ENCODE results near the gene RPS6KB2. TPM values are rescaled to one million over a fixed set of nuclear protein-coding genes. Genes with fewer than 3 reads are reported as not detected.

Gene RPS6KB2
- total and polyA plus RNA-seq, 9 of the 15 experiments (the other 6 are each of a cell fraction or from before 2014, with no cell fraction given) = 0.42 to 122 (median 82.6) TPM

DNA sequence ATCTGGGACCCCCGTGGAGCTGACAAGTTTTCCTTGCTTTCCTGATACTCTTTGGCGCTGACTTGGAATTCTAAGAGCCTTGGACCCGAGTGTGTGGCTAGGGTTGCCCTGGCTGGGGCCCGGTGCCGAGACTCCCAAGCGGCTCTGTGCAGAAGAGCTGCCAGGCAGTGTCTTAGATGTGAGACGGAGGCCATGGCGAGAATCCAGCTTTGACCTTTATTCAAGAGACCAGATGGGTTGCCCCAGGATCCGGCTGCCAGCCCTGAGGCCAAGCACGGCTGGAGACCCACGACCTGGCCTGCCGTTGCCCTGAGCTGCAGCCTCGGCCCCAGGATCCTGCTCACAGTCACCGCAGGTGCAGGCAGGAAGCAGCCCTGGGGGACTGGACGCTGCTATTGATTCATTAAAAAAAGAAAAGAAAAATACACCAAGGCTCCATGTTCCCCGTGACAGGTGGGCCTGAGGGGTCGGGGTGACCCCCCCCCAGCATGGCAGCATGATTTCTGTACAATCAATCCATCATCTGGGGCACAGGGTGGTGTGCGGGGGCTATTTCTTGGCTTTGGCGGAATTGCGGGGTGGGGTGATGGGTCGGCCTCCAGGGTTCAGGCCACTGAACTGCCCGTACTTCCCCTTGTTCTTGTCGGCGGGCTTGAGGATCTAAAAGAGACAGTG lies 30.2 kb upstream of the RPS6KB2 start:
- H3K4me2 ChIP-seq (ENCODE audit: insufficient read depth, low read length) = no peak overlapping the region
- intact Hi-C loops (cut with micrococcal nuclease) (no loop called here), in situ Hi-C loops (cut with MboI) (no loop called here)
- WGBS (ENCODE audit: insufficient coverage, low coverage, missing lambda C conversion rate) = 90% methylated on average over 22 of the region's 24 CpGs
- peaks cover 26 to 78% of the 10 kb centered on the region in 2 experiments for H3K4me1 ChIP-seq (replicated peaks in 1 of 2; ENCODE audit: control insufficient read depth in 2 of 2, insufficient read depth in 2 of 2, low read length in 2 of 2)
- ChIA-PET CTCF (ENCODE audit: low intra/inter-chr PET ratio) (interaction anchor here (0.6 kb wide), 1 partner anchor 9 kb away, joined by 3 read pairs; no protein-coding TSS in a partner anchor), POLR2A (interaction anchor here (0.5 to 1.3 kb wide), 7 partner anchors 8 to 1898 kb away, joined by 3 to 5 read pairs (median 3); no protein-coding TSS in a partner anchor)
- FAIRE-seq (no peak), DNase-seq (ENCODE audit: extremely low read depth in 1 of 4, low spot score in 3 of 4) (no peak), ATAC-seq (no peak)
- TSS peak; percentile 52 for BruUV-seq (replicated peaks)
- peak overlapping the region; percentile 43; the same call in 2 of the 3 replicates for H3K27ac ChIP-seq (ENCODE audit: extremely low read depth, low read depth, low read length)
- H4K20me1 ChIP-seq (replicated peaks; ENCODE audit: control insufficient read depth, insufficient read depth, low read length) = 0 out of 2 replicates have a peak, but pooled peaks cover 4% of the 10 kb centered on the region
- H3K4me3 ChIP-seq = no peak overlapping the region
- no peak overlapping the region for H2AFZ ChIP-seq (ENCODE audit: low read depth, low read length)
- H3K9me1 ChIP-seq (ENCODE audit: control insufficient read depth, insufficient read depth, low read length) = no peaks in the 10 kb centered on the region
- H3K79me2 ChIP-seq (ENCODE audit: control insufficient read depth, insufficient read depth, low read length) = peaks cover 23% of the 10 kb centered on the region
- H3K36me3 ChIP-seq (ENCODE audit: control insufficient read depth, insufficient read depth, low read length) = peaks cover 69% of the 10 kb centered on the region
- no peaks in the 10 kb centered on the region for H3K27me3 ChIP-seq (ENCODE audit: control insufficient read depth in 2 of 2, insufficient read depth in 2 of 2, low read length in 2 of 2)
- H3K9me3 ChIP-seq (replicated peaks; ENCODE audit: control insufficient read depth, insufficient read depth, low read depth, low read length) = no peaks in the 10 kb centered on the region
- peak overlapping the region; percentile 12 to 15; a peak in 3 of 4 replicates for H3K9ac ChIP-seq (ENCODE audit: insufficient read depth in 1 of 2, low read depth in 2 of 2, low read length in 2 of 2)
- TF ChIP-seq NCOA6 (IDR thresholded peaks at IDR 0.05) (no peak), MYC (IDR thresholded peaks at IDR 0.05; ENCODE audit: low read depth, low read length) (no peak), MYC (CRISPR knock-in tag; IDR thresholded peaks at IDR 0.05; ENCODE audit: borderline replicate concordance, low read depth) (no peak), ZNF197 (CRISPR knock-in tag; IDR thresholded peaks at IDR 0.05; ENCODE audit: low read depth) (no peak), BCLAF1 (IDR thresholded peaks at IDR 0.05; ENCODE audit: borderline replicate concordance in 1 of 2, control insufficient read depth in 1 of 2, low read depth in 2 of 2, low read length in 1 of 2) (no peak), ZNF282 (CRISPR knock-in tag; IDR thresholded peaks at IDR 0.05) (no peak), POLR2G (IDR thresholded peaks at IDR 0.05; ENCODE audit: low read depth, low read length) (peak; percentile 13), KHSRP (IDR thresholded peaks at IDR 0.05) (no peak), ZBTB1 (CRISPR knock-in tag; IDR thresholded peaks at IDR 0.05; ENCODE audit: borderline replicate concordance, low read depth) (no peak), CLOCK (CRISPR knock-in tag; IDR thresholded peaks at IDR 0.05; ENCODE audit: borderline replicate concordance) (no peak), MCM5 (IDR thresholded peaks at IDR 0.05; ENCODE audit: low read depth) (no peak), BCL6 (CRISPR knock-in tag; IDR thresholded peaks at IDR 0.05) (no peak), POLR2B (IDR thresholded peaks at IDR 0.05; ENCODE audit: low read depth, partially characterized antibody) (no peak), POLR2A (conservative IDR thresholded peaks at IDR 0.05) (peak; percentile 8; the same call in 1 of the 2 replicates), BRD4 (IDR thresholded peaks at IDR 0.05) (no peak)
- TF ChIP-seq, protein P1, sequence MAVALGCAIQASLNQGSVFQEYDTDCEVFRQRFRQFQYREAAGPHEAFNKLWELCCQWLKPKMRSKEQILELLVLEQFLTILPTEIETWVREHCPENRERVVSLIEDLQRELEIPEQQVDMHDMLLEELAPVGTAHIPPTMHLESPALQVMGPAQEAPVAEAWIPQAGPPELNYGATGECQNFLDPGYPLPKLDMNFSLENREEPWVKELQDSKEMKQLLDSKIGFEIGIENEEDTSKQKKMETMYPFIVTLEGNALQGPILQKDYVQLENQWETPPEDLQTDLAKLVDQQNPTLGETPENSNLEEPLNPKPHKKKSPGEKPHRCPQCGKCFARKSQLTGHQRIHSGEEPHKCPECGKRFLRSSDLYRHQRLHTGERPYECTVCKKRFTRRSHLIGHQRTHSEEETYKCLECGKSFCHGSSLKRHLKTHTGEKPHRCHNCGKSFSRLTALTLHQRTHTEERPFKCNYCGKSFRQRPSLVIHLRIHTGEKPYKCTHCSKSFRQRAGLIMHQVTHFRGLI (CRISPR knock-in tag; IDR thresholded peaks at IDR 0.05) = no peak

Data from K562 (cell line).